Common myeloid progenitor, CD34-positive (primary cell): ENCODE measurements around the gene CEP55.
A peak's percentile ranks its signal among the peaks of the same experiment; 100 is the strongest.
"Not testable (repeated sequence)": the region's sequence is repeated elsewhere in the genome, so short reads cannot be mapped to it uniquely, and the experiment has no call there.

ENCODE experiments used
- CTCF ChIA-PET: fragments of 350-600 bp; sonication (Branson Sonifier 250); formaldehyde crosslinking; loops from one replicate; lab custom pipeline; 2021; ENCODE audit warnings: antibody characterized with exemption; lab: Charles Lee
- POLR2A ChIA-PET: fragments of 350-600 bp; sonication (Branson Sonifier 250); formaldehyde crosslinking; loops from one replicate; lab custom pipeline; 2021; ENCODE audit warnings: antibody characterized with exemption; lab: Charles Lee
- DNase-seq, 3 donors: peaks; one replicate each; pipeline versions ENCODE4 v3.0.0 to v3.0.0-alpha.2; 2013
- H3K27ac ChIP-seq, 2 experiments: 1 replicate in 1 of 2; 2 replicates in 1 of 2; pipeline ENCODE4 v1.7.0; 2013; ENCODE audit warnings: inconsistent platforms in 2 of 2, low read length in 2 of 2, mild to moderate bottlenecking in 2 of 2, low read depth in 1 of 2, moderate library complexity in 1 of 2; ENCODE audit not compliant: severe bottlenecking in 2 of 2, insufficient read depth in 1 of 2, poor library complexity in 1 of 2
- H3K27me3 ChIP-seq, 5 experiments: replicated peaks in 2 of 5; 1 replicate in 3 of 5; 2 replicates in 2 of 5; pipeline versions ENCODE4 v1.6.1 to v1.7.0; 2013; ENCODE audit warnings: low read length in 4 of 5, mild to moderate bottlenecking in 2 of 5, moderate library complexity in 2 of 5, inconsistent platforms in 1 of 5; ENCODE audit not compliant: insufficient read depth in 5 of 5, control insufficient read depth in 4 of 5
- H3K36me3 ChIP-seq, 4 experiments: 1 replicate in 2 of 4; 2 replicates in 2 of 4; pipeline versions ENCODE4 v1.6.1 to v1.7.0; 2013; ENCODE audit warnings: low read length in 3 of 4, control low read depth in 1 of 4, mild to moderate bottlenecking in 1 of 4; ENCODE audit not compliant: control insufficient read depth in 4 of 4, insufficient read depth in 4 of 4
- H3K4me1 ChIP-seq, 4 experiments: 1 replicate in 3 of 4; 2 replicates in 1 of 4; pipeline versions ENCODE4 v1.6.1 to v1.7.1; 2013; ENCODE audit warnings: low read length in 3 of 4, mild to moderate bottlenecking in 3 of 4, control low read depth in 1 of 4, inconsistent platforms in 1 of 4, moderate library complexity in 1 of 4; ENCODE audit not compliant: control insufficient read depth in 4 of 4, insufficient read depth in 4 of 4; ENCODE audit errors: control extremely low read depth in 1 of 4
- H3K4me3 ChIP-seq, 7 experiments: 1 replicate in 4 of 7; 2 replicates in 3 of 7; pipeline versions ENCODE4 v1.5.1 to v1.7.0; 2013; ENCODE audit warnings: mild to moderate bottlenecking in 7 of 7, low read length in 6 of 7, moderate library complexity in 6 of 7, inconsistent platforms in 2 of 7, low read depth in 2 of 7, control low read depth in 1 of 7; ENCODE audit not compliant: insufficient read depth in 4 of 7, control insufficient read depth in 1 of 7; ENCODE audit errors: extremely low read depth in 1 of 7
- H3K9me3 ChIP-seq, 5 experiments: 1 replicate in 4 of 5; 2 replicates in 1 of 5; pipeline versions ENCODE4 v1.6.1 to v1.7.1; 2013; ENCODE audit warnings: low read length in 4 of 5, mild to moderate bottlenecking in 2 of 5, inconsistent platforms in 1 of 5, low read depth in 1 of 5, moderate library complexity in 1 of 5; ENCODE audit not compliant: control insufficient read depth in 4 of 5, insufficient read depth in 2 of 5; ENCODE audit errors: control extremely low read depth in 1 of 5
- WGBS: methylation state at CpG from one replicate; pipeline ENCODE4 v1.1.5; 2013; ENCODE audit not compliant: insufficient coverage; 5-methylcytosine and 5-hydroxymethylcytosine counted together

CEP55 gene

DNA sequence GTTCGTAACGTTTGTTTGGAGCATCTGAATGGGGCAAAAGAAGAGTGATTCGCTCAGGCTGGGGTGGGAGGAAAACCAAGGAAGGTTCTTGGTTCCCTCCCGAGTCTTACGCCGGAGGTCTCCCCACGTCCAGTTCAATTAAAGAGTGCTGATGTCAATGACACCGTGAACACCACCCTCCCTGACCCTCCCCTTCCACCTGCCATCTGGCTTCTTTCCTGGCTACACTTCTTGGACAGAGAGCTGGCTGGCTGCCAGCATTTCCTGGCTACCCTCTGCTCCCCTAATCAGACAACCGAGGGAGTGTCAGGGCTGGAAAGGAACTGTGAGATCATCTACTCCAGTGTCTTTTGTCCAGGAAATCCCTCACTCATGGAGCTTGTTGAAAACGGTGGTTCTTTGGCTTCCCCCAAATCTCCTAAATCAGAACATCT, 46.0 kb downstream of the CEP55 start:
- WGBS, result 26% methylated on average over 9 of the region's 10 CpGs
- Histone ChIP-seq H3K4me1 (peaks cover 0 to 5% (median 0%) of the 10 kb centered on the region in 4 experiments), H3K27me3 (no peaks in the 10 kb centered on the region), H3K27ac (no peak overlapping the region), H3K9me3 (no peaks in the 10 kb centered on the region), H3K36me3 (no peaks in the 10 kb centered on the region), H3K4me3 (peak overlapping the region in 1 of 7 experiments; percentile 6)
- ChIA-PET CTCF (interaction anchor here (0.9 to 2.8 kb wide), 8 partner anchors 11 to 311 kb away, joined by 3 to 11 read pairs (median 4); no protein-coding TSS in a partner anchor), POLR2A (no interaction called here)
- DNase-seq, result no peak

DNA sequence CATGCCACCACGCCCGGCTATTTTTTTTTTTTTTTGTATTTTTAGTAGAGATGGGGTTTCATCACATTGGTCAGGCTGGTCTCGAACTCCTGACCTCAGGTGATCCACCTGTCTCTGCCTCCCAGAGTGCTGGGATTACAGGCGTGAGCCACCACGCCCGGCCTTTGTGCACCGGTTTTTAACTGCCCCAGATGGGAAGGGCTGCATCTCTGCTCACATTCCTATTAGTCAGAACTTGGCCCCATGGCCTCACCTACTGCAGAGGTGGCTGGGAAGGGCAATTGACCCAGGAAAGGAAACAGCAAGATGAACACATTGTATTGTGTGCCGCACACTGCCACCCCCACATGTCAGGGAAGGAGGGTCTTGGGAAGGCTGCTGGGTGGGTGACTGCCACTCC, 50.6 kb downstream of the CEP55 start:
- not testable (repeated sequence) for DNase-seq, H3K4me1 ChIP-seq, H3K27me3 ChIP-seq, H3K36me3 ChIP-seq, H3K9me3 ChIP-seq, H3K27ac ChIP-seq, H3K4me3 ChIP-seq
- ChIA-PET POLR2A (interaction anchor here (0.6 kb wide), 1 partner anchor 148 kb away, joined by 3 read pairs; no protein-coding TSS in a partner anchor), CTCF (interaction anchor here (0.6 kb wide), 1 partner anchor 175 kb away, joined by 3 read pairs; no protein-coding TSS in a partner anchor)
- 96% methylated on average over 4 of the region's 8 CpGs for WGBS

- no peak for DNase-seq
- Histone ChIP-seq H3K27ac (no peak overlapping the region), H3K36me3 (no peaks in the 10 kb centered on the region), H3K9me3 (no peaks in the 10 kb centered on the region), H3K27me3 (no peaks in the 10 kb centered on the region), H3K4me1 (no peaks in the 10 kb centered on the region), H3K4me3 (no peak overlapping the region)
- ChIA-PET CTCF (no interaction called here), POLR2A (no interaction called here)
Measured at GRCh38 chr10:93547522-93547921, 51.1 kb downstream of the CEP55 start.

DNA sequence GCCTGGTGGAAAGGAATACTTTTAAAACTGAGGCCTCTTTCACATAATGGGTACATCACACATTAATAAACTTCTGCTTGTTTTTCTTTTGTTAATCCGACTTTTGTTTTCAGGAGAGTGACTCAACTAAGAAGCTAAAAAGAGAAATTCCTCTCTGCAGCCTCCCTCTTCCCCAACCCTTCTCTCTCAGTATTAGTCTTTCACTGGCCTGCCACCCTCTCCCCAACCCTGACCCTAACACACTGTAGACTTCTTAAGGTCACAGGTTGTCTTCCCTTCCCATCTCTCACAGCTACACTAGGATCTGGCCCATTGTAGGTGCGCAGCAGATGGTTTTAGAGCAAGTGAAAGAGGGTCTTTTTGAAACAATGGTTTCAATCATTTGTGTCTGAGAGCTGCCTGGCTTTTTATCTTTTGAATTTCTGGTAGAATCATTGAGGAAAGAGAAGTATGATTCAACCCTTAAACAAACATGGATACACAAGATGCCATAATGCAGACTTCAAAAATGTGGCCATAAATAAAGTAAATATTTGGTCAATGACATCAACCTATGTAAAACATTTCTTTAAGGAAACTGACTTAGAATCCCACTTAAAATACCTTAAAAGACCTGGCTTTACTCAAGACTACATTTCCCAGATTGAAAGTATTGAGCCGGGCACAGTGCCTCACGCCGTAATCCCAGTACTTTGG, 52.1 kb downstream of the CEP55 start:
- POLR2A ChIA-PET, result no interaction called here
- H3K4me3 ChIP-seq, result no peak overlapping the region
- DNase-seq, result no peak
- WGBS, result 100% methylated on average over 4 of the region's 5 CpGs
- H3K9me3 ChIP-seq, result no peaks in the 10 kb centered on the region
- H3K27ac ChIP-seq, result no peak overlapping the region
- H3K27me3 ChIP-seq, result no peaks in the 10 kb centered on the region
- H3K4me1 ChIP-seq, result no peaks in the 10 kb centered on the region
- CTCF ChIA-PET, result interaction anchor here (10.4 kb wide), 1 partner anchor 130 kb away, joined by 184 read pairs; no protein-coding TSS in a partner anchor
- no peaks in the 10 kb centered on the region for H3K36me3 ChIP-seq

- no peaks in the 10 kb centered on the region for H3K9me3 ChIP-seq
- ChIA-PET POLR2A (no interaction called here), CTCF (interaction anchor here (1.2 to 10.4 kb wide), 2 partner anchors 39 to 128 kb away, joined by 3 to 184 read pairs; no protein-coding TSS in a partner anchor)
- no peak for DNase-seq
- H3K36me3 ChIP-seq, result no peaks in the 10 kb centered on the region
- peaks cover 0 to 5% (median 2%) of the 10 kb centered on the region in 4 experiments for H3K4me1 ChIP-seq
- WGBS, result 80% methylated on average over 1 of the region's 4 CpGs
- H3K4me3 ChIP-seq, result no peak overlapping the region
- H3K27ac ChIP-seq, result no peak overlapping the region
- H3K27me3 ChIP-seq, result no peaks in the 10 kb centered on the region
Measured at GRCh38 chr10:93550606-93551005, 54.2 kb downstream of the CEP55 start.

DNA sequence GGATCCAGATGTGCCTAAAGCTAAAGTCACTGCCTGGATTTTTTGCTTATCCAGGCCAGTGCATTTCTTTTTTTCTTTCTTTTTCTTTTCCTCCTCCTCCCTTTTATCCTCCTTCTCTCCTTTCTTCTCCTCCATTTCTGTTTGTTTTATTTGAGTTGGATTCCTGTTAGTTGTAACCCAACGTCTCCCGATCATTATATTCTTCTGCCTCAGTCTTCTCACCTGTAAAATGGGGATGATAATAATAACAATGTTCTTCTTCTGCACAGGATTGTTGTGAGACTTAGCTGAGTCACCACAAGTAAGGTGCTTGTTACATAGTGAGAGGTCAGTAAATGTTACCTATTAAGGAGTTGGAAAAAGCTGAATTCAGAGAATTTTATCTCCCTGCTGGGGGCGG, 56.4 kb downstream of the CEP55 start:
- H3K27me3 ChIP-seq, result no peaks in the 10 kb centered on the region
- no peaks in the 10 kb centered on the region for H3K9me3 ChIP-seq
- H3K36me3 ChIP-seq, result no peaks in the 10 kb centered on the region
- CTCF ChIA-PET, result interaction anchor here (1.3 to 10.4 kb wide), 5 partner anchors 9 to 130 kb away, joined by 3 to 184 read pairs (median 4); no protein-coding TSS in a partner anchor
- 100% methylated on average over 1 of the region's 3 CpGs for WGBS
- no peak overlapping the region for H3K27ac ChIP-seq
- H3K4me1 ChIP-seq, result peaks cover 0 to 5% (median 2%) of the 10 kb centered on the region in 4 experiments
- POLR2A ChIA-PET, result no interaction called here
- no peak for DNase-seq
- no peak overlapping the region for H3K4me3 ChIP-seq
